ENCODE data around the gene TBC1D20. TPM values are rescaled to one million over a fixed set of nuclear protein-coding genes. Genes with fewer than 3 reads are reported as not detected.
A peak's percentile ranks its signal among the peaks of the same experiment; 100 is the strongest.

TBC1D20 gene
- total RNA-seq, 1 donor from 2014 or later: 47.0 TPM

DNA sequence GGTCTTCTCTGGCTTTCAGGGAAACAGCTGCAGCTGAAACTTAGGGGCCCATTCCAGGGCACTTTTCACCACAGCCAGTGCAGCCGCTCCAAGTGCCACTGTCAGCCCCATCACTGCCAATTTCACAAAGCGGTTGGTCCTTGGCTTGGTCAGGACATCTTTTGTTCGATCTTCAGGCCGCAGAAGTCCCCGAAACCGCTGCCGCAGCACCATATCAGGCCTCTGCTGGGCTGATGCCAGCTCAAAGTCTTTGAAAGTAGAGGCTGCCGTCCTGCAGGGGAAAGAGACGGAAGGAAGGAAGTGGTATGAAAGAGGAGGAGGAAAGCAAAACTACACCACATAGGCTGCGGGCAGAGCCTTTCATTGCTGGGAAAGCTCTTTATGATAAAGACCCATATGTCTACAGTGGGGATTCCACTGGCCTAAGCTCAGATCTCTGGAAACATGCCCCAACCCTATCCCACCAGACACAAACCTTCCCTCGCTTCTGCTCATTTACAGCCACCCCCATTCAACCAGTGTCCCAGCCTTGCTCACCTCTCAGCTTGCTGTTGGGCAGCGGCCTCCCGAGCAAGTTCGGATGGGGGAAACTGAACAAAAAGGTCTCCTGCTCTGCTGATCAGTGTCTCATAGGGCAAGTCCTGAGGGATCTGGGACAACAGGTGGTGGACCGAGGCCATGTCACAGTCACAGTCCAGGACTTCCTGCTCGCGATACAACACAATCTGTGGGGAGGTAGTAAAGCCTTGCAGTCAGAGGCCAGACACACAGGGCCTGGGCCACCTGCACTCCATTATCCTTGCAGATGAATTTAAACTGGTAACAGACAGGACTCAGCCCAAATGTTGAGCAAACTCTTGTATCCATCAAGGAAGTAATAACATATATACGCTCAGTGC lies 23.5 kb downstream of the TBC1D20 start:
- DNase-seq (ENCODE audit: low spot score): peak; percentile 69

DNA sequence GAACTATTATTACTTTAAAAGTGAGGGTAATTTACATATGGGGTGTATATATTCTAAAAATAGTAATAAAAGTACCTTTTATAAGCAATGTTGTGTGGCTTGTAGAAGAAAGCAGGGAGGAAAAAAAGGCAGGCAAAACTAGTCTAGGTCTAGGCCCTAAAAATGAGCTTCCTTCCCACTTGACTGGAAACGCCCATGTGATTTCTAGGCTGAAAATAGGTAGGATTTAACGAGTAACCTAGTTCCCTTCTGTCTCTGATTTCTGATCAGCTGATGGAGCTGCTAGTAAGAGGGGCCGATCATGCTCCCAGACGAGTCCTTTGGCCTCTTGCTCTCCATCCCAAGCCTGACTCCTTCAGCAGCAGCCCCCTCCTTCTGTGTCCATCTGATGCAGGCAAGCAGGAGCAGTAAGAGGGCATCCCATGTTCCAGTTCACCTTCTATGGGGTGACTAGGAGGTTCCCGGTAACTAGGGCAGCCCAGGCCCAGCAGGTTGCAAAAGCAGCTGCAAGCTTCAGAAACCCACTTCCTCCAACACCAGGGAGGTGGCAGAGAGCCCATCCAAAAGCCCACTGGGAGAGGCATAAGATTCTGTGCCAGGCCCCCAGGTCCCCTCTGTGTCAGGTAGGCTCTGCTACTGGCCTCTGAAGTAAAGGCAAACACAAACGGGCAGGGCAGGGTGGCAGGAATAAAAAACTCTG lies 24.4 kb downstream of the TBC1D20 start:
- DNase-seq (ENCODE audit: low spot score): peak; percentile 55

DNA sequence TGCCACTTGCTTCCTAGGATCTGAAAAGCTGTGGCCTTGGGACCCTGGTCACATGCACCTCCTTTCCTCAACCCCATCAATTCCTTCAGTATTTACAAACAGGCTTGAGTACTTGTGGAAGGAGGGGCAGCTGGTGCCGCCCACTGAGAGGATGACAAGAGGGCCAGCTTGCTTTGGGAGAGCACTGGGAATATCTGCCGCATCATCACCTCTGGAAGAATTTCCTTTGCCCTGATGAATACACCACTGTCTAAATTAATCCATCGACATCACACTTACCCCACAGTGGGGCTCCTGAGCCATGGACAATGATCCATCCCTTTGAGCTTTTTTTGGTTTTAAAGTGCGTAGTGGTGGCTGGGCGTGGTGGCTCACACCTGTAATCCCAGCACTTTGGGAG lies 25.9 kb downstream of the TBC1D20 start:
- peak; percentile 33 for DNase-seq (ENCODE audit: low spot score)

DNA sequence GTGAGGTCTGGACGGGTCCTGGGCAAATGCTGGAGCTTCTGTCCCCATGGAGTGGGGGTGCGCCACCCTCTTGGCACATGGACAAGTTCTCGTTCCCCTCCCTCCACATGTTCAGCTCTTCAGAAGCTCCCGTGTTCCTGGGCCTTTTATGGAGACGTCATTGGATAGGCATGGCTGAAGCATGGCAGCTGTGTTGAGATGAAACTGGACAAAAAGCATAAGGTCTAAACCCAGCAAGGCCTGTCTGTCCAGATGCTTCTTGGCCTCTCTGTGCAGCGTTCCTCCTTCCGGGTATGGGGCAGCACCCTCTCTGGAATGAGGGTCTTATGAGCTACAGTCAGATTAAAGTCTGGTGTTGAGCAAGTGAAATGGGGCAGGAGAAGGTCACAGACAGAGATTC lies 26.8 kb downstream of the TBC1D20 start:
- DNase-seq (ENCODE audit: low spot score): peak; percentile 37

DNA sequence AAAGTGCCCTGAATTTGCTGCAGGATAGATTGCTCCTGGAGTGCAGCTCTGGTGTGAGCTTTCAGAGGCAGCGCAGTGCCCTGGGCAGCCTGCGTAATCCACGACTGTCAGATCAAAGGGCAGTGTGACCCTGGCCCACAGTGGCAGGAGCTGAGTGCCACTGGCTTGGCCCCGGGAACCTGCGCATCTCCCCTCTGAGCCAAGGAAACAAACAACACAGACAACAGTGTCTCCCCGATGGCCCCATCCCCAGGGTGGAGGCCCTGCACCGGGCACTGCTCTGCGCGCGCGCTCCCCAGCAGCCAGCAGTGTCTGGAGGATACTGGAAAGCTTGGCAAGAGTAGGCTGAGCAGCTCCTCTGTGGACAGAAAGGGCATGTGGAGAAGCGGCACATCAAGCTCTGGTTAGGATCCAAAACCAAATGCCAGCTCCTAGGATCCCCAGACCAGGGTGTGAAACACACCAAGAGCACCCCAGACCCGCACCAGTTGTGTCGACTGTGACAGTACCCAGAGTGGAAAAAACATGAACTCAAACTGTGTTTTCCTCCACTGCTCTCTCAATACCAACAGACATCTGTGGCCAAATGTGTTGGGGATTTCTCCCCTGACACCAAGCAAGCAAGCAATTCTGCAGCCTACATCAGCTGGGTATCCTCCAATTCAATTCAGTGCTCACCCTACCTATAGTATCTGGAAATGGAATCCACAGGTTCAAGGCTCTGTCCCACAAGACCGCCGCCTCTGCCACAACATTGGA lies 27.5 kb downstream of the TBC1D20 start:
- peak; percentile 45 for DNase-seq (ENCODE audit: low spot score)

DNA sequence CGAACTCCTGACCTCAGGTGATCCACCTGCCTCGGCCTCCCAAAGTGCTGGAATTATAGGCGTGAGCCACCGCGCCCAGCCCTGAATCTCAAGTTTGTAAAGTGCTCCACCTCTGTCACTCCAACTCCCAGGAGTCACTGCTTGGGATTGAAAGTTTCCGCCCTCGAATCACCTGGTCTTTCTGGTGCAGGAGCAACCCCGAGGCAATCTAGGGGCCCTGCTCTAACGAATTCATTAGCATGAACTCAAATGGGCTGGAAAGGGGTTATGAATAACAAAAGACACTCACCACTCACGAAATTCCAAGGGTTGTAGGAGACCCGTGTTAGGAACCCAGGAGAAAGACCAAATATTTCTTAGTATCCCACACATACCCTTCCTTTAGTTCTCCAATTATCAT lies 28.1 kb downstream of the TBC1D20 start:
- peak; percentile 72 for DNase-seq (ENCODE audit: low spot score)

DNA sequence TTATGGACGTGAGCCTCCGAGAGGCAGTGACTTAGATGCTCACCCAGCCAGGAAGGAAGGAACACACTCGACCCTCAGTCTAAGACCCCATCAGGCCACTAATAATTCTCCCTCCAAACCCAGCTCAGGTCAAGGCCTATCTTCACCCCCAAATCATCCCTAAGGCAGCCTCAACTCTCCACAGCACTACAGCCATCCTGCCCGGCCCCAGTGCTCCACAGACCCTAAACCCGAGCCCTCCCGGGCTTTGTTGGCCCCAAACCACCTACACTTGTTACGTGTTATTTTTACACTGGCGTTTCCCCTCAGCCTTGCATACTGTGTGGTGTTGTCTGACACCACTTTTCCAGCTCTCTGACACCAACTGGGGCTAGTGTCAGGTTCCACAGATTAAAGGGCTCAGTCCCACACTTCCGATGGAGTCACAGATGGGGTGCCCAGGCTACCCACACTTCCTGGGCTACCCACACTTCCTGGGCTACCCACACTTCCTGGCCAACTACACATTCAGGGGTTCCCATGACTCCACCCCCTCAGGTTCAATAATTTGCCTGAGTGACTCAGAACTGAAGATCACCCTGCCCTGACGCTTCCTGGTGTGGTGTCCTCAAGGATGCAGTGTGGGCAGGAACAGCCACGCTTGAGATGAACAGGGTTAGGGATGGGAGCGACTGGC lies 28.9 kb downstream of the TBC1D20 start:
- peak; percentile 65 for DNase-seq (ENCODE audit: low spot score)

DNA sequence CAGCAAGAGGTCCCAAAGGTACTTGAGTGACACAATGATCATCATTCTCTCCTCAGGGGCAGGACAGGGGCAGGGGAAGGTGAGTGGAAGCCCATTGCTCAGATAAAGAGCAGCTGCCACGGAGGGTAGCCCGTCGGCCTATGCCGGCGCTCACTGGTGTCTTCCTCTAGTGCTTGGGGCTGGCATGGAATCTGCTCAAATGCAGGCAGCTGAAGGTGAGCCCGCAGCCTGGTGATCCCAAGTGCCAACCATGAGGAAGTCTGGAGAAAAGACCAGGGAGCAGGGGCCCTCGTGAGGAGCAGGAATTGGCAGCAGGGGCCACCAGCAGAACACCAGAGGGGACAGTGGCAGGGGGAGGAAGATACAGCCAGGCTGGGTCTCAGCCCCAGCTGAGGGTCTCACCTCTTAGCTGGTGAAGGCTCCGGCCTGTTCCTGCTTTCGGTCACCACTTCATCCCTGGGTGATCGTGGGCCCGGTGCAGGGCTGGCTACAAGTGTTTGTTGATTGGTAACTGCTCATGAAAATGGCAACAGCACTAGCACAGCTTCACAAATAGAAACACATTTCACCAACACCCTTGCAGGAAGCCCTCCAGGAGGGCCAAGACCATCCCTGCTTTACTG lies 29.5 kb downstream of the TBC1D20 start:
- peak; percentile 57 for DNase-seq (ENCODE audit: low spot score)

DNA sequence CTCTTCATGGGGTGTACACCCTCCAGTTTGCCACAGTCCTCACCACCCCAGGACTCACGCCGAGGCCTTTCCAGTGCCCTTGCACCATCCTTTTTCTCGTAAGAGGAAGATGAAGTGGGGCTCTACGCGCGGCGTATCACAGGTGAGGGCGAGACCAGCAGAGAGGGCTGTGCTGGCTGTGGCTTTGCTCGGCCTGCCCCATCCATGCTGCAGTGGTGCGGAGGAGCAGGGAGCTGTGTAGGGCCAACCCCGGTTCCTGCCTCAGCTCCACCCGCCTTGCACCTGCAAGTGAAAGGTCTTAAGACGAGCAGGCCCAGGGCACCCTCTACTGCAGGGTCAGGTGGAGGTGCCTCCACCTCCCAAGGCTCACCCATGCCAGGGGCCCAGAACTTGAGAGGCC lies 30.1 kb downstream of the TBC1D20 start:
- peak; percentile 73 for DNase-seq (ENCODE audit: low spot score)

DNA sequence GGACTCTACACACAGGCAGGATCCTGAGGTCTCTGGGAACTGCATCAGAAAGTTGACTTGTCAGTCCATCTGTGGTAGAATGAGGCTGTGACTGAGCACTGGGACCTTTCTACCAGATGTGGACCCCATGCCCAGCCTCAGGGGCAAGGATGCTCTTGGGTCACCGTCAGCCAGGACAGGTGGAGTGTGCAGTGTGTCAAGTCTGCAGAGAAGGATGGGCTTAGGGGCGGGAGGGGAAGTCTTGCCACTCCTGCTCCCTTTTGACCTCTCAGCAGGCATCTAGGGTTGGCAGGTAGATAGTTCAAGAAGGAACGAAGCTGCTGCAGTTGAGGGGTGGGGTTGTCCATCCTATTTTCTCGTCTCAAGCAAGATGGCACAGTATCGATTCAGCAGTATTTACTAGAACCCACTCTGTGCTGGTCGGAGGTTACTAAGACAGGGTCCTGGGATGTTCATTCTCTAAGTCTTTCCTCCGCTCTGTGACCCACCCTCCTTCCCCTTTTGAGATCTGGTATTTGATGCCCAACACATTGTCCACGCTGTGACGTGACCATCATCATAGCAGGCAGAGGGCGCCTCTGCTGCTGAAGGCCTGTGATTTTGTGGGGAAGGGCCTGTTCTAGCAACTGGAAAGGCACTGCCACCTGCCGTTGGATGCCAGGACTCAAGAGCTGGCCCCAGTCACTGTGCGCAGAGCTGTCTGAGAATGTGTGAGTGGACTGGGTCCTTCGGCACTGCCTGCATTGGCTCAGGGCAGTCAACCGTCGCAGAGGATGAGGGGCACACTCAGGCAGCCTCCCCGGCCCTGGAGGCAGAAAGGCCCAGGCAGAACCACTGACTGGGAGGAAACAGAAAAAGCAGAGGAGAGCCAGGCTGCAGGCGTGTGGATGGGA lies 31.1 kb downstream of the TBC1D20 start:
- no peak for DNase-seq (ENCODE audit: low spot score)

DNA sequence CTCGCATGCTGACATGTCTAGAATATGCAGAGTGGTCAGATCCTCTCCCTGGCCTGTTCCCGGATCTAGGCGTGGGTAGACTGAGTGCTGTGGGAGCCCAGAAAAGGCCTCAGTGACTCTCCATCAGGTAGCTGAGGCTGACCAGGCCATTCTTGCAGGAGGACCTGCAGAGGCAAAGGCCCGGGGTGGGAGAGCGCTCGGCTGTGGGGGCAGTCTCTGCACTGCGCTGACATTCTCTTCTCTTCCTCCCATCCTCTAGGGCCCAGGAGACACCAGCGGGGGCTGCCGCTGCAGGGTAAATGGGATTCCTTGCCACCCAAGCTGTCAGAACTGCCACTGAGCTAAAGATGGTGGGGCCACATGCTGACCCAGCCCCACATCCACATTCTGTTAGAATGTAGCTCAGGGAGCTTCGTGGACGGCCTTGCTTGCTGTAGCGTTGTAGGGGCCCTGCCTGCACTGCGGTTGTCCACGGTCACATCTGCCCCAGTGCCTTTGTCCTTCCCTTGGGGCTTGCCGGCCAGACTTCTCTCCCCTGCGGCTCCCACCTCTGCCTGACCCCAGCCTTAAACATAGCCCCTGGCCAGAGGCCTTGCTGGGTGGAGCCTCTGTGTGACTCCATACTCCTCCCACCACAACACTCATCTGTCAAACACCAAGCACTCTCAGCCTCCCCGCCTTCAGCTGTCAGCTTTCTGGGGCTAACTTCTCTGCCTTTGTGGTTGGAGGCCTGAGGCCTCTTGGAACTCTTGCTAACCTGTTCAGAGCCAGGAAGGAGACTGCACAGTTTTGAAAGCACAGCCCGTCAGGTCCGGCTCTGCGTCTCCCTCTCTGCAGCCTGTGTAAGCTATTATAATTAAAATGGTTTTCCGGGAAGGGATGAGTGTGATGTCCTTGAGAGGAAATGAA lies 32.0 kb downstream of the TBC1D20 start:
- DNase-seq (ENCODE audit: low spot score): peak; percentile 64

DNA sequence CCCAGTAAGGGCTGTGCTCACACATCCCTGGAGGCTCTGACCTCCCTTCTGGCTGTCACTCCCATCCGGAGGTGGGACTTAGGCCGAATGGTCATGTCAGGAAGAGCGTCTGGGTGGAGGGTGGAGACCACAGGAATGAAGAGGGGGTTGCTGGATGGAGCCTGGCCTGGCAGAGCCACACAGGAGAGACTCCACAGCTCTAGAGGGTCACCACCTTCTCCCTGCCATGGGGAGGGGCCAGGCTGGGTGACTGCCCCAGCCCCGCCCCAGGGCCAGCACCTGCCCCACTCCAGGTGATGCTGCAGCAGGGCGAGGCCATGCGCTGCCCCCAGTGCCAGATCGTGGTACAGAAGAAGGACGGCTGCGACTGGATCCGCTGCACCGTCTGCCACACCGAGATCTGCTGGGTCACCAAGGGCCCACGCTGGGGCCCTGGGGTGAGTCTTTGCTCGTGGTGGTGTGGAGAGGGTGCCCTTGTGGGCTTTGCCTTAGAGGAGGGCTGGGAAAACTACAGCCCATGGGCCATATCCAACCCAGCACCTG lies 33.6 kb downstream of the TBC1D20 start:
- DNase-seq (ENCODE audit: low spot score): no peak

DNA sequence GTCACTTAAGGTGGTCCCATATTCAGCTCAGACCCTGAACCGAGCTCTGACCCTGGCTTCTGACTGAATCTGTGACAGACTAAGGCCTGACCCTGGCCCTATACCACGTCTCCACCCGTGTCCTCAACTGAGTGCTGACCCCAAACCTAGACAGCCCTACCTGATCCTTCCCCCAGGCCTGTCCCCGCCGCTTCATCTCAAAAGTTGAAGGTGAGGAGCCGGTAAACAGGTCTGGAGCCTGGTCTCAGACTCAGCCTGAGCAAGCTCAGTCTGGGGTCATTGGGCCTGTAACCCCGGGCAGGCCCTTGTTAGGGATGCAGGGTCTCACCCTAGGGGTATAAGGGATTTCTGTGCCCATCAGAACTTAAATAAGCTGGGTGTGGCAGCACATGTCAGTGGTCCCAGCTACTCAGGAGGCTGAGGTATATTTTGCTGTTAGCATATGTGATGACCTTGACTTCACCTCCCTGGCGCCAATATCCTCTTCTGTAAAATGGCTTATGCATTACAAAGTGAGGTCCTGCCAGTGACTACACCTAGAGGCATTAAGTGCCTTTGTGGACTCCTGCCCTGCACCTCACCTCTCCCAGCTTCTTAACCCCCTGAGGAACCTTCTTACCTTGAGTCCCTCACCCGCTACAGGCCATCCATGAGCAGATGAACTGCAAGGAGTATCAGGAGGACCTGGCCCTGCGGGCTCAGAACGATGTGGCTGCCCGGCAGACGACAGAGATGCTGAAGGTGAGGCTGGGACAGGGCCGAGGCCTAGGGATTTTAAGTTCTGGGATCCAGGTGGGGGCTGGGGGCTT lies 34.3 kb downstream of the TBC1D20 start:
- no peak for DNase-seq (ENCODE audit: low spot score)

DNA sequence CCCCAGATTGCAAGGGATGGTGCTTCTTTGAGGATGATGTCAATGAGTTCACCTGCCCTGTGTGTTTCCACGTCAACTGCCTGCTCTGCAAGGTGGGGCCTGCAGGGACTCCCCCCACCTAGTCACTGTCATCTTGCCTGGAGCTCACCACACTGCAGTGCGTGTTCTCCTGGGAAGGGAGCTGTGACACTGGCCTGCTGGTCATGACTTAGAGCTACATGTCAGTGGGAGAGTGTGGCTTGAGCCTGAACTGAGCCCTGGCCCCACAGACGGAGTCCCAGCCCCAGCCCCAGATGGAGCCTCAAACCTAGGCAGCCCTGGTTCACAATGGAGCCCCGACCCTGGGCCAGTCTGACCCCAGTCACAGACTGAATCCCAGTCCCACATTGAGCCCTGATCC lies 34.9 kb downstream of the TBC1D20 start:
- DNase-seq (ENCODE audit: low spot score): no peak

DNA sequence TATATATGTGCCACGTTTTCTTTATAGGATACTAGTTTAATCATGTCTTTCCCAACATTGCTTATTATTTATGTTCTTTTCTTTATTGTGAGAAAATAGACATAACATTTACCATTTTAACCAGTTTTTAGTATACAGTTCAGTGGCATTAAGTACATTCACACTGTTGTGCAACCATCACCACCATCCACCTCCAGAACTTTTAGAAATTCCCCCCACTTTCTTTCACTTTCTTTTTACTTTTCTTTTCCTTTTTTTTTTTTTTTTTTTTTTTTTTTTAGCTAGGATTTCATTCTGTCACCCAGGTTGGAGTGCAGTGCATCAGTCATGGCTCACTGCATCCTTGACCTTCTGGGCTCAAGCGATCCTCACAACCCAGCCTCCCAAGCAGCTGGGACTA lies 35.8 kb downstream of the TBC1D20 start:
- DNase-seq (ENCODE audit: low spot score): no peak

DNA sequence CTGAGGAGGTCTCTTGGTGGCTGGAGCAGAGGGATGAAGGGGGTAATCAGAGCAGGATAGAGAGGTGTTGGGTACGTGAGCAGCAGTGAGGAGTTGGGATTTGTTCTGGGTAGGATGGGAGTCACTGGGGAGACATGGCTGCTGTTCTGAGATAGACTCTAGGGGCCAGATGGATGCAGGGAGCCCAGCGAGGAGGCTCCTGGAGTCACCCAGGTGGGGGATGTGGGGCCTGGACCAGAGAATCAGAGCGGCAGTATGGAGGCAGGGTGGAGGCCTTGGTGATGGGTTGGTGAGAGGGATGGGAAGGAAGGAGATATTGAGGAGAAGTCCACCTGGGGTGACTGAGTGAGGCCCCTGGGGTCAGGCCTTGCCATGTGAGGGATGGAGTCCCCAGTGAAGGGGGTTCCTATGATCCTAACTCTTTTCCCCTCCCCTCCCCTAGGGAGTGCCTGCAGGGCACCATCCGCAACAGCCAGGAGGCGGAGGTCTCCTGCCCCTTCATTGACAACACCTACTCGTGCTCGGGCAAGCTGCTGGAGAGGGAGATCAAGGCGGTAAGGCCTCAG lies 40.6 kb downstream of the TBC1D20 start:
- no peak for DNase-seq (ENCODE audit: low spot score)
